Right ventricle myocardium superior (tissue), 1 donor: ENCODE data around the gene FREM1. TPM values are rescaled to one million over a fixed set of nuclear protein-coding genes. Genes with fewer than 3 reads are reported as not detected.

Experiments used
- ATAC-seq: fragments of 200-7000 bp; cut with Tn5 transposase; one replicate; pipeline ENCODE4 v1.9.1; 2020; ENCODE audit warnings: mild to moderate bottlenecking; ENCODE audit not compliant: poor library complexity
- DNase-seq: peaks from one replicate; pipeline ENCODE4 v3.0.0-alpha.2; 2020
- intact Hi-C: fragments of 100-400 bp; cut with DNase I; formaldehyde crosslinking; loops from one replicate; pipeline ENCODE4 v1.11.2; 2022
- total RNA-seq: library from RNA; stranded (reverse); fragmentation: NEBNext Ultra II Directional; extraction: Animal tissue kit (Norgen Biotek cat#: 25700); gene quantifications from one replicate; pipeline ENCODE4 v1.2.1, GENCODE V29; 2021
- donor health status: DM: no; HTN: yes; CAD: no; lungs with severe emphysema.

The FREM1 gene
- total RNA-seq, 1 donor from 2014 or later = 2.0 TPM

DNA sequence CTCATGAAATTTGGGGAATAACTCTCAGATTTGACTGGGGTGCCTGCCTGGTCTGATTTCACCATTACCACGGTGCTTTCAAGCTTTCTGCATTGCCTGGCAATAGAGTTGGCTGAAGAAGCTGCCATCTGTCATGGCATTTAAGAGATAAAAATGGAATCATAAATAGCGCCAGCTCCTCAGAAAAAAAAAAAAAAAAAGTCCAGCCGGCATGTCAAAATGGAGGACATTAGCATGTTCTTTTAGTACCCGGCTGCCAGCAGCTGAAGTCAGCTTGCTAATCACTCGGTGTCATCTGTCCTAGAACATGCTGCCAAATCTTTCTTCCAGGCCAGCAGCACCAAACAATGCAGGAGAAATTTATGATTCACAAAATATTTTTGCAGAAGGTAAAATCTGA lies 130.0 kb downstream of the FREM1 start:
- ATAC-seq (peak; percentile 38), DNase-seq (no peak)
- intact Hi-C loops = no loop called here

DNA sequence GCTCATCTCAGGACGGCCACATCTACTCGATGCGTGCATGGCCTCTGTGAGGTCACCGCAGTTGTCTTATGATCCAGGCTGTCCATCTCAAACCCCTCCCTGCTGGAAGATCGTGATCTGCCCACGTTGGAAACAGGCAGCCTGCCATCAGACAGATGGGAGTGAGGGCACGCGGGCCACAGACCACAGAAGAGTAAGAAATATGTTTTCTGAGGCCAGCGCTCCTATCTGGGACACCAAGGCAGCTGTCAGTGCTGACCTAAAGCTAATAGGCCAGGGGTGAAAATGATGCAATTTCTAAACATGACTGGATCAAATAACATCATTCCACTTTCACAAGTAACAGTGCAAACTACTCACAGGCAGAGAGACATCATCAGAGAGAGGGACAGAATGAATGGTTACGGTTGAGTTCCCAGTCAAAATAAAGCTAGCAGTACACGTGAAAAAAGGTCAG lies 130.6 kb downstream of the FREM1 start:
- ATAC-seq (no peak), DNase-seq (no peak)
- intact Hi-C loops = no loop called here

GRCh38 chr9:14778565-14778964 lies 131.7 kb downstream of the FREM1 start:
- ATAC-seq = no peak
- intact Hi-C loops = no loop called here

DNA sequence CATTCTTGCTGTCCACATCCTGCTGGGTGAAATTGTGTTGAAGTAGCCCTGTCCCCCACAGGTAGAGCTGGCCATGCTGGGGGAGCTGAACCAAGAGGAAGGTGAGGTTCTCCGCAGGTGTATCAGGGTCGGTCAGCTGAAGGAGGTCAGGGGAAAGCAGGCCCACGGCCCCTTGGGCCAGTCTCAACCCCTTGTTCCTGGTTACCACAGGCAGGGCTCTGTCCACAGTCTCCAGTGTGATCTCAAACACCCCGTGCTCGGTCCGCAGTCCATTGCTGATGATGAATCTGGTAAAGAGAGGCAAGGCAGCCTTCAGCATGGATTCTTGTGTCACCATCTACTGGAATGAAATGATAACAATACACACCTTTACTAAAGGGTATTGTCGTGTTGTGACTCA lies 134.3 kb downstream of the FREM1 start:
- no peak for DNase-seq
- intact Hi-C loops = no loop called here
- no peak for ATAC-seq

More at GRCh38 chr9:14778565-14778964, 131.7 kb downstream of the FREM1 start:
- DNase-seq = no peak

GRCh38 chr9:14770592-14770991 lies 139.6 kb downstream of the FREM1 start:
- DNase-seq = no peak
- no peak for ATAC-seq
- intact Hi-C loops = no loop called here

GRCh38 chr9:14769230-14769571 lies 141.0 kb downstream of the FREM1 start:
- intact Hi-C loops = loop anchor here (5.0 to 10.0 kb wide), 3 partner anchors 152 to 1734 kb away; no protein-coding TSS in a partner anchor
- DNase-seq (no peak), ATAC-seq (peak; percentile 74)

GRCh38 chr9:14768405-14769229 lies 141.6 kb downstream of the FREM1 start:
- DNase-seq = no peak
- peak; percentile 62 for ATAC-seq
- intact Hi-C loops = loop anchor here (5.0 to 10.0 kb wide), 3 partner anchors 151 to 1734 kb away; no protein-coding TSS in a partner anchor

DNA sequence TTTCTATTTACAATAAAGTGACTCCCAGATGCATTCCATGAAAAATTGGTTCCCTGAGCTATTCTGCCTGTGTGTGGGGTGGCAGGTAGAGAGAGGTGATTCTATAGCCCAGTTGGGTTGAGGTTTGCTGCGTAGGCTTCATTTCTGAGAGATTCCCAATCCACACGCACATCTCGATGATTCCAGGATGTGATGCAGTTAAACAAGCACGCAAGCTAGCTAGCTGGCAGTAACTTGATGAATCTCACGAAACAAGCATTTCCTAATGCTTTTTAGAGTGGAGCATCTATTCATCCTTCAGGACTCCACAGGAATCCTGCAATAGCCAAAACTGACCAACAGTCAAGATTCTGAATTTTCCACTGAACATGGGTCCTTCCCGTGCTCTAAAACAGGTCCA lies 143.9 kb downstream of the FREM1 start:
- intact Hi-C loops = loop anchor here (5.0 to 10.0 kb wide), 3 partner anchors 149 to 1731 kb away; no protein-coding TSS in a partner anchor
- no peak for DNase-seq
- no peak for ATAC-seq

GRCh38 chr9:14761584-14761983 lies 148.6 kb downstream of the FREM1 start:
- intact Hi-C loops = loop anchor here (10.0 kb wide), 2 partner anchors 297 to 1727 kb away; no protein-coding TSS in a partner anchor
- no peak for DNase-seq
- no peak for ATAC-seq

DNA sequence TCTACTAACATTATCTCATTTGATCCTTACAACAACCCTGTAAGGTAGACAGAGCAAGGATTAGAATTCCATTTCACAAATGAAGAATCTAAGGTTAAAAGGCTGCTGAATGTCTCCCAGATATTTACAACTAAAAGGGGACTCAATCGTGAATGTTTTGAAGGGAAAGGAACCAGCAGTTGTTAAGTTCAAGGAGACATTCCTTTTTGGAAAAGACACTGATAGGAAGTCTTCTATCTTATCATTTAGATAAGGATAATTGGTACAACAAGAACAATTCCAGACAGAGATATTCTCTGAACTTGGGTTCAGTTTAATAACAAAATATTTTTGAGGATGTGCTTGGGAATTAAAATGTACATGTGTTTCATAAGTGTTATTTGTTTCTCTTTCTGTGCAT lies 150.2 kb downstream of the FREM1 start:
- ATAC-seq (no peak), DNase-seq (no peak)
- intact Hi-C loops = loop anchor here (10.0 kb wide), 2 partner anchors 295 to 1725 kb away; no protein-coding TSS in a partner anchor

DNA sequence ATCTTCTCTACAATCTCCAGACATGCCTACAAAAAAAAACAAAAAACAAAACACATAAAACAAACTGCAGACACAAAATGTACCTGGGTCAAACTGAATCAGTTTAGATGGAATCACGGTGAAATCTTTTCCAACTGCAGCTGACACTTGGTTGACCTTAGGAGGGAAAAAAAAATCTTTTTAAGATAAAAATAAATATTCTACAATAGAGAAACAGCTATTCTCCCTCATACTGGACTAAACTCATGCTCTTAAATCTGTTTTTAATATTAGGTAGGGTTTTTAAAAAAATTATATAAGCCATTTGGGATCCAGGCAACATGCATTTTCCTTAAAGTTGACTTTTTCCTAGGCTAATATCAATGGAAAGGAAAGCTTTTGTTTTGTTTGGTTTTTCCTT lies 153.9 kb downstream of the FREM1 start:
- DNase-seq (no peak), ATAC-seq (no peak)
- intact Hi-C loops = no loop called here

GRCh38 chr9:14752871-14753270 lies 157.4 kb downstream of the FREM1 start:
- ATAC-seq (no peak), DNase-seq (no peak)
- intact Hi-C loops = no loop called here

DNA sequence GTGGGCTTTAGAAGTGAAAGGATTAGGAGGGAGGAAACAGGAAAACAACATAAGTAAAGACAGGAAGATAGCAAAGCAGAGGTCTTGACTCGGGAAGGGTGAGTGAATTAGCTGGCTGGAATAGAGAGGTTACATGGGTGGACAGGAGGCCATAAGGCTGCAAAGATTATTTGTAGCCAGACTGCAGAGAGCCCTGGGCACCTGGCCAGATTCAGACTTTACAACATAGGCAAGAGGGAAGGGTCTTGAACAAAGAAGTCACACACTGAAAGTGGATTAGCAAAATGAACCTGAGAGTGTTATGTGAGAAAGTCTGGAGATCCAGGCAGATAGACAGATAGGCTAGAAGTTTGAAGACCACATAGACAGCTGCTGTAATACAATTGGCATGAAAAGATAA lies 158.0 kb downstream of the FREM1 start:
- ATAC-seq (peak; percentile 45), DNase-seq (no peak)
- intact Hi-C loops = no loop called here

DNA sequence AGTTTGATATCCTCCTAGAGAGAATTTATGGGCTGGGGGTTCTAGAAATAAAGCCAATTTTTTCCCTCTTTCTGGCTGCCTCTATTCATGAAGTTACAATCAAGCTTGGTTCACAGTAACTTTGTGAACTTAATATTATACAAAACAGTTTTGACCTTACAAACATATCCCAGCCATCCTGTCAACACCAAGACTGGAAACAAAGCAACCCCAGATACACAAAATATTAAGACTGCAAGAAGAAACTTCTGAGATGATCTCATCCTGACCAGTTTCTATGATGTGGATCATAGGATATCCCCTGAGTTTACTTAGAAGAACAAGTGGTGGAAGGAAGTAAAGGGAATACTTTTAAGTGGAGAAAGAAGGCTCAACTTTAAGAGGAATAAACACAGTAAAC lies 159.4 kb downstream of the FREM1 start:
- intact Hi-C loops = no loop called here
- DNase-seq (no peak), ATAC-seq (no peak)

DNA sequence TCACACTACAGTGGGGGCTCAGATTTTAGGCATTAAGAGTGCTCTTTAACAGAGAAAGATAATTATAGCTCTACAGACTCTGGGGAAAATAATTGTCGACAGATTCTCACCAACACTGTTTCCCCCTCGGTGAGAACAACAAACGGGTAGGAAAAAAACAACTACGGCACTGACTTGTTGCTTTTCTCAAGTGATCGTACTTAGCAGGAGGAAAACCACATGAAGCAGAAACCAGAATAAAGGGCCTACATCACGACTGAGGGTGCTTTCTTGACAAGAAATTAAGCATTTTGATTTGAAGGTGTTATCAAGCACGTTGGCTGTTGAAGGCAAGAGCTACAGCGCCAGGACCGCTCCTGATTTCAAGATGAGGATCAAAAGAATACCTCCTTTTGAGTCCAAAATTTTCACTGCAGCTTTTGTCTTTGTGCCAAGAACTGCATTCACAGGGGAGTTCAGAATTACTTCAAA lies 160.5 kb downstream of the FREM1 start:
- intact Hi-C loops = no loop called here
- DNase-seq (no peak), ATAC-seq (no peak)

- ATAC-seq (no peak), DNase-seq (no peak)
- intact Hi-C loops = no loop called here
Measured at GRCh38 chr9:14748373-14748772, 161.9 kb downstream of the FREM1 start.

DNA sequence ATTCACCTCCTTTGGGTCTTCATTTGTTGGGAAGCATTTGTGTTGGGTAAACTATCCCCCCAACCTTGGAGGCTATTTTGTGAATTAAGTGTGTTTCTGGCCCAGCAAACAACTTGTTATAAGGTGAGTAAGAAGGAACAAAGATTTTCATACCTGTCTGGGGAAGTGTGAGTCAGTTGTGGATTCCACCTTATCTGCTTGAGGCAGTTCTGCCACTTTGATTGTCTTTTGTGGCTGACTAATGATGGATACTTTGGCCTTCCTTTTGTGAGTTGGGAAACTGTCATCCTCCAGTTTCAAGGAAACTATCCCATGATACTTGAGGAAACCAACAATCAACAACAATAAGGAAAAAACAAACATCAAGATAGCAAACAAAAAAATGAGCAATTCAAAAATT lies 163.1 kb downstream of the FREM1 start:
- ATAC-seq (no peak), DNase-seq (no peak)
- intact Hi-C loops = no loop called here

GRCh38 chr9:14746626-14747025 lies 163.6 kb downstream of the FREM1 start:
- ATAC-seq (no peak), DNase-seq (no peak)
- intact Hi-C loops = no loop called here

DNA sequence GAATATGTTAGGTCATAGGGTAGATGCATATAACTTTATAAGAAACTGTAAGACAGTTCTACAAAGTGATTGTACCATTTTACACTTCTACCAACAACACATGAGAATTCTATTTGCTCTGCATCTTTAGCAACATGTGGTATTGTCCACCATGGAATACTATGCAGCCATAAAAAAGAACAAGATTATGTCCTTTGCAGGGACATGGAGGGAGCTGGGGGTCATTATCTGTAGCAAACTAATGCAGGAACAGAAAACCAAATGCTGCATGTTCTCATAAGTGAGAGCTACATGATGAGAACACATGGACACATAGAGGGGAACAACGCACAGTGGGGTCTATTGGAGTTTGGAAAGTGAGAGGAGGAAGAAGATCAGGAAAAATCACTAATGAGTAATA lies 165.5 kb downstream of the FREM1 start:
- ATAC-seq = no peak
- DNase-seq = no peak
- intact Hi-C loops = no loop called here

DNA sequence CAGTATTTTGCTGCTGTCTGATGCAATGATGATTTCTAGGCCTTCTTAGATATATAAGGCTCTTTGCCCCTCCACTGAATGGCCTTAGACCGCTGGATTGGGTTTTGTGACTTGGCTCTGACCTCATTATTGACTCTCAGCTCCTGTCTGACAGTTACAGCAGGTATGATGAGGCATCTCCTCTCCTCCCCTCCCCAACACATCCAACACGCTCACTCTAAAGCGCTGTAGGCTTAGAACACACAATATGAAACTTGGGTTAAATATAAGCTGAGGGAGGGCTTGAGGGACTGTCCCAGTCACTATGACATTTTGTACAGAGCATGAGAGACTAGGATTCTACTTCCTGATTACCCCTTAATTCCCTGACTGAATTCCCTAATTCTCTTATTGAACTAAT lies 168.9 kb downstream of the FREM1 start:
- ATAC-seq = no peak
- intact Hi-C loops = no loop called here

More for the DNA sequence above, 168.9 kb downstream of the FREM1 start:
- no peak for DNase-seq
